Breast epithelium (tissue), 3 donors: ENCODE data around the gene YWHAH.

Experiments used
- CTCF ChIP-seq, 3 donors: fragments of 450-650 bp; IDR thresholded peaks; one replicate each; pipeline ENCODE4 v1.5.1; 2016 to 2017; ENCODE audit warnings: antibody characterized with exemption in 3 of 3, mild to moderate bottlenecking in 3 of 3, moderate library complexity in 3 of 3
- POLR2A ChIP-seq: fragments of 450-650 bp; IDR thresholded peaks from one replicate; pipeline ENCODE4 v1.6.1; 2016; ENCODE audit warnings: antibody characterized with exemption, mild to moderate bottlenecking, moderate library complexity

GRCh38 chr22:31895411-31896123 is 48.8 kb upstream of the YWHAH start:
- TF ChIP-seq POLR2A: no peak
- no peak for TF ChIP-seq CTCF (IDR thresholded peaks at IDR 0.05)
